GM21576 (cell line): ENCODE measurements around the gene CHST12.
A peak's percentile ranks its signal among the peaks of the same experiment; 100 is the strongest.

Experiments used
- ATAC-seq: cut with Tn5 transposase; IDR thresholded peaks from one replicate; pipeline ENCODE4 v1.9.1; 2021; ENCODE audit warnings: mild to moderate bottlenecking, moderate library complexity; ENCODE audit not compliant: unreplicated experiment

CHST12 gene

GRCh38 chr7:2433713-2434550 is 30.5 kb downstream of the CHST12 start:
- no peak for ATAC-seq

DNA sequence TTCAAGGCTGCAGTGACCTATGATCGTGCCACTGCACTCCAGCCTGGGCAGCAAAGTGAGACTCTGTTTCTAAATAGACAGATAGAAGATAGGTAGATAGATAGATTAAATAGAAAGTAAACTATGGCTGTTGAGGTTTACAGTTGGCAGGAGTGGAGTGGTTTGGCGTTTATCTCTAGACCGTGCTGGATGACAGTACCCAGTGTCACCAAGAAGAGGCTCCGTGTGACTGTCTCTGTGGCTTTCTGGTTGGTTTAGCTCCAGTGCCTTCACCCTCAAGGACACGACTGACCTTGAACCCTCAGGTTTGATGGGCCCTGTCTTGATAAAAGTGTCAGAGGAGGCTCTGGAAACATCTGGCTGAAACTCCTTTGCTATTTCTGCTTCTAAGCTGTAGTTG is 31.7 kb downstream of the CHST12 start:
- ATAC-seq, result no peak

- no peak for ATAC-seq
These were observed 33.1 kb downstream of the CHST12 start for GRCh38 chr7:2436341-2437104.

- no peak for ATAC-seq
These were observed 33.7 kb downstream of the CHST12 start for GRCh38 chr7:2437136-2437535.

GRCh38 chr7:2437537-2438148 is 34.2 kb downstream of the CHST12 start:
- no peak for ATAC-seq

DNA sequence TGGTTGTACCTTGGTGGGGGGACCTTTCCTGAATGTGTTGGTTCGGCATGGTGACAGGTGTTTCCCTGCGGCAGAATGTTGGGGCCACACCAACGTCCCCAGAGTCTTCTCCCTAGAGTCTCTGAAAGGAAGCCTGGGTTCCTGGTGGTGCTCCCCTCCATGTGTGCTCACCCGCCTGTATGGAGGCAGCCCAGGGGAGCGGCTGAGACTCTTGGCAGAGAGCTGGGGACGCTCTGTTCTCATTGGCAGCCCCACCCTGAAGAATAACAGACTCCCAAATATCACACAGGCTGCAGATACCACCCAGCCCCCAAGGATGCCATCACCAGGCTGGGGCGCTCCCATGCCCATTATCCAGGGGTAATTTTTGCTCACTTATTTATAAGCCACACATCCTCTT is 34.8 kb downstream of the CHST12 start:
- ATAC-seq, result no peak

DNA sequence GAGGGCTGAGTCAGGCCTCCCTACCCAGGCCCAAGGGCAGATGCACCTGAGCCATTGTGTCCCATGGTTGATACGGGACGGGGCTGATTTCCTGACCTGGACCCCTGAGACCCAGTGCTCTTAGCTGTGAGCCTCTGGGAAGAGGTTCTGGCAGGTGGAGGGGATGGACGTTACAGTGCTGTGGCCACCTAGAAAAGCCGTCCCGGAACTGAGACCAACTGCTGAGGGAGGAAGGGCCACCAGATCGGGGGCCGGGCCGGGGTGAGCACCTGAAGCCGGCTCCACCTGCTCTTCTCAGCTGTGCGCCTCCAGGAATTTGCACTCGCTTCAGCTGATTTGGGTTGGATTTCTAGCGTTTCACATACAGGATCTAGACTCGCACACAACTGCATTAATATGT is 35.4 kb downstream of the CHST12 start:
- ATAC-seq, result no peak

- ATAC-seq, result no peak
These were observed 37.3 kb downstream of the CHST12 start for GRCh38 chr7:2440608-2441245.

DNA sequence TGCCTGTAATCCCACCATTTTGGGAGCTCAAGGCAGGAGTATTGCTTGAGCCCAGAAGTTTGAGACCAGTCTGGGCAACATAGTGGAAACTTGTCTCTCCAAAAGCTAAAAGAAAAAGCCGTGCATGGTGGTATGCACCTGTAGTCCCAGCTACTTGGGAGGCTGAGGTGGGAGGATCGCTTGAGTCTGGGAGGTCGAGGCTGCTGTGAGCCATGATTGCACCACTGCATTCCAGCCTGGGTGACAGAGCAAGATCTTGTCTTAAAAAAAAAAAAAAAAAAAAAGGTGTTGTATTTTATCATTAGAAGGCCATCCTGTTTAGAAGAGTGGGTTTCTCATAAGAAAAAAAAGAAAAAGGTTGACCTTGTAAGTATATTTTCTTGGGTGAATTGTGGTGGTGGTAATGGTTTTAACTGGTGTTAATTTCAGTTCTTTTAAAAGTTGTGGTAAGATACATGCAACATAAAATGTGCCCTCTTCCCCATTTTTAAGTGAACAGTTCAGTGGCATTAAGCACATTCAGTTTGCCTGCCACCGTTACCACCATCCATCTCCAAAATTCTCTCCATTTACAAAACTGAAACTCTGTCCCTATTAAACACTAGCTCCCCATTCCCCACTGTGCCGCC is 38.1 kb downstream of the CHST12 start:
- ATAC-seq, result no peak

- ATAC-seq, result no peak
These were observed 40.1 kb downstream of the CHST12 start for GRCh38 chr7:2443491-2443890.

DNA sequence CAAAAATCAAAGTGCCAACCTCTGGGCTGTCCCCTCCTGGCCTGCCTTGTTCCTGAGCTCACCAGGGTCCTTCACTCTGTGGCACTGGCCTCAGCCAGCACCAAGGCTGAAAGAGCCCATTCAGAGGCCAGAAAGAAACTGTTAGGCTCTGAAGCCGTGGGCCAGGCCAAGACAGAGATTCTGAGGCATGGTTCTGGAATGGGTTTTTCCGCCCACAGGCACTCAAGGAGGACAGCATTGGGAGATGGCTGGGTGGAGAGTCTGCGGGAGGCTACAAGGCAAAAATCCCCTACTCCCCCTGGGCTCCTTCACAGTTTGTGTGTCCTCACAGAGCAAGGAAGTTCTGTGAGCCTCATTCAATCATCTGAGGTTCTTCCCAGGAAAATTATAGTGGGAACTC is 41.1 kb downstream of the CHST12 start:
- ATAC-seq, result no peak

GRCh38 chr7:2445047-2445446 is 41.6 kb downstream of the CHST12 start:
- no peak for ATAC-seq

DNA sequence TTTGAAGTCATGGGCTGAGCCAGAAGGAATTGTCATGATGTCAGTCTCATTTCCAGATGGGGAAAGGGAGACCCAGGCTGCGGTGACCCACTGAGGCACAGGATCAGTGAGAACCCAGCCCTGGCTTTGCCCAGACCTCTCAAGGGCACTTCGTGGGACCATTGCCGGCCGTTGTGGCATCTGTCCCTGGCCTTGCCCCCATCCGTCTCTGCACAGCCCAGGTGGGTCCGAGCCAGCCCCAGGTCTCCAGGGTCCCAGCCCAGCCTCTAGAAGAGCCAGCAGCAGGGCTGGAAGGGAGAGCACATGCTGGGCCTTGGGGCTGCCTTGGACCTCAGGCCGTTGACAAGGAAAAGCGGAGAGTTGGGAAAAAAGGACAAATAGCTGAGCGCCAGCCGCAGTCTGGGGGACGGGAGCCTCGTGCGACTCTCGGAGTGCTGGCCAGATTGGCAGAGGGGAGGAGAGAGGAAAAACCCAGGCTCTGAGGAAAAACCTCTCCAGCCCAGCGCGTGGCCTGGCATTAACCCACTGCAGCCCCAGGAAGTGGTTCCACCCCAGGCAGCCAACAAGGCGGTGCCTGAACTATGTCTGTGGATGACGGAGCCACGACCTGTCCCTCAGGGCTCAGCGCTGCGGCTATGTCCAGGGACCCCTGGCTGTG is 42.6 kb downstream of the CHST12 start:
- no peak for ATAC-seq

GRCh38 chr7:2446676-2447075 is 43.3 kb downstream of the CHST12 start:
- no peak for ATAC-seq

GRCh38 chr7:2450198-2451107 is 47.0 kb downstream of the CHST12 start:
- ATAC-seq, result no peak

- peak; percentile 76 for ATAC-seq
These were observed 48.0 kb downstream of the CHST12 start for GRCh38 chr7:2451171-2452073.

DNA sequence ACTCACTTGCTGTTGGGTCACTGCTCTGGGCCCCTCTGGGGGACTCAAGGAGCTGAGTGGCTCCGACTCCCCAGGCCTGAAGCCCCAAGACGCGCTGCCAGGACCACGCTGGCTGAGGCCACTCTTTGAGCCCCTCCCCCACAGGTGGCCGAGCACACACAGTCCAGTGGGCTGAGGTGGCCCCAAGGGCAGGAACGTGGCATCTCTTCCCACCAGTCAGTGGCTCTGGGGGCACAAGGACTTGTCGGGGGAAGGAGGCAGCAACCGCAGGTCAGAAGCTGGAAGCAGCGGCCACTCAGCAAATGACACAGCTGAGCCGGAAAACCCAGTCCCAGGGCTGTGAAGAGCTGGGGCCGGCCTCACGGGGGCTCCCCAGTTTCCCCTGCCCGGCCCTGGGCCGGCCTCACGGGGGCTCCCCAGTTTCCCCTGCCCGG is 48.7 kb downstream of the CHST12 start:
- peak; percentile 39 for ATAC-seq

DNA sequence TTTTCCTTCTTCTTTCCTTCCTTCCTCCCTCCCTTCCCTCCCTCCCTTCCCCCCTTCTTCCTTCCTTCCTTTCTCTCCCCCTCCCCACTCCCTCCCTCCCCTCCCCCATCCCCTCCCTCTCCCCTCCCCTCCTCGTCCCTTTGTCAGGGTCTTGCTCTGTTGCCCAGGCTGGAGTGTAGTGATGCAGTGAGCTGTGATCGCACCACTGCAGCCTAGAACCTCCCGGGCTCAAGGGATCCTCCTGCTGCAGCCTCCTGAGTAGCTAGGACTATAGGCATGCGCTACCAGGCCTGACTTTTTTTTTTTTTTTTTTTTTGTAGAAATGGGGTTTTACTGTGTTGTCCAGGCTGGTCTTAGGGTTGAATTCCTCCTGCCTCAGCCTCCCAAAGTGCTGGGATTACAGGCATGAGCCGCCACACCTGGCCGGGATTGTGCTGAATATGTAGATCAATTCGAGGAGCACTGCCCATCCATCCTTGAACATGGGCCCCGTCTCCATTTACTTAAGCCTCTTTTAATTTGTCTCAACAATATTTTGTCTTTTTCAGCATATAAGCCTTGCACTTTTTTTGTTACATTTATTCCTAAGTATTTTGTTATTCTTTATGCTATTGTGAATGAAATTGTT is 49.3 kb downstream of the CHST12 start:
- ATAC-seq, result no peak
